Measurements from ENCODE around the gene SHC1. TPM values are rescaled to one million over a fixed set of nuclear protein-coding genes. Genes with fewer than 3 reads are reported as not detected.

The SHC1 gene
- polyA plus RNA-seq, 3 donors, result 26.7 to 70.6 (median 31.5) TPM

DNA sequence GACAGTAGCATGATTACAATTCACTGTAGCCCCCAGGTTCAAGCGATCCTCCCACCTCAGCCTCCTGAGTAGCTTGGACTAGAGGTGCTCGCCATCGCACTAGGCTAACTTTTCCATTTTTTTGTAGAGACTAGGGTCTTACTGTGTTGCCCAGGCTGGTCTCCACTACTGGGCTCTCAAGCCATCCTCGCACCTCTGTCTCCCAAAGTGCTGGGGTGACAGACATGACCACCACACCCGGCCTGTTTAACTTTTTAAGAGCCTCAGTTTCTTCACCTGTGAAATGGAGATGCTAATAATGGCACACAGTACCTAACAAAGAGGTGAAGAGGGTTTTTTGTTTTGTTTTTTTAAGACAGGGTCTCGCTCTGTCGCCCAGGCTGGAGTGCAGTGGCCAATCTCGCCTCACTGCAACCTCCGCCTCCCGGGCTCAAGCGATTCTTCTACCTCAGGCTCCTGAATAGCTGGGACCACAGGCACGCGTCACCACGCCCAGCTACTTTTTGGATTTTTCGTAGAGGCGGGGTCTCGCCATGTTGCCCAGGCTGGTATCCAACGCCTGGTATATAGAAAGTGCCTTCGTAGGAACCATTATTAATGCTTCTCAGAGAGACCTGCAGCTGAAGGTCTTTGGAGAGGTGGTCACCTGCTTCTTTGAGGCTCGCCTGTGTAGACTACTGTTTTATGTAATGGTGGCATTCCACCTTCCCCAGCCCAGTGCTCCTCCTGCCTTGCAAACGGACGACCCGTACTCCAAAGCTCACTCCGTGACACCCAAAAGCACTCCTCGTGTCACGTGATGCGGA lies 34.6 kb downstream of the SHC1 start:
- Mint-ChIP-seq H3K27ac (peak overlapping the region; percentile 99 to 100 (median 99)), H3K9me3 (peaks cover 0 to 2% (median 0%) of the 10 kb centered on the region in 7 donors), H3K27me3 (ENCODE audit: low read depth in 3 of 3) (peaks cover 0 to 4% (median 0%) of the 10 kb centered on the region in 3 donors), H3K36me3 (peaks cover 9 to 16% of the 10 kb centered on the region in 2 donors), H3K4me3 (peak overlapping the region; percentile 98 to 99), H3K4me1 (peaks cover 49% of the 10 kb centered on the region)
- peak overlapping the region; percentile 90 for H2AFZ ChIP-seq (ENCODE audit: insufficient read depth, low read depth, low read length, poor library complexity, severe bottlenecking)
- intact Hi-C loops (cut with micrococcal nuclease), result loop anchor here in 1 of 2 donors (10.0 kb wide), 1 partner anchor 381 kb away; the partner anchor contains the start of gene UBE2Q1
- H3K27me3 ChIP-seq (ENCODE audit: control insufficient read depth in 2 of 2, insufficient read depth in 2 of 2, low read length in 2 of 2), result no peaks in the 10 kb centered on the region
- WGBS (ENCODE audit: insufficient coverage), result 45% methylated on average over 23 of the region's 27 CpGs
- no peaks in the 10 kb centered on the region for H3K9me3 ChIP-seq (replicated peaks in 1 of 2; ENCODE audit: control insufficient read depth in 1 of 2, insufficient read depth in 1 of 2, low read length in 2 of 2)
- no peak for DNase-seq
- peak overlapping the region; percentile 95 for H3K9ac ChIP-seq (ENCODE audit: insufficient read depth, low read length, poor library complexity, severe bottlenecking)
- peaks cover 24 to 35% of the 10 kb centered on the region in 2 donors for H3K4me1 ChIP-seq (ENCODE audit: control insufficient read depth in 1 of 2, insufficient read depth in 2 of 2, low read length in 2 of 2)
- H3K4me3 ChIP-seq (replicated peaks in 1 of 3; ENCODE audit: low read depth in 2 of 3, low read length in 3 of 3), result peak overlapping the region; percentile 53 to 78 (median 76)
- H3K27ac ChIP-seq (ENCODE audit: low read depth in 1 of 2, low read length in 2 of 2), result peak overlapping the region; percentile 97 to 100
- peaks cover 5 to 14% of the 10 kb centered on the region in 2 donors for H3K36me3 ChIP-seq (replicated peaks in 1 of 2; ENCODE audit: control insufficient read depth in 1 of 2, insufficient read depth in 2 of 2, low read length in 2 of 2)
- H4K20me1 ChIP-seq (ENCODE audit: insufficient read depth, low read length), result no peaks in the 10 kb centered on the region
- H3K79me2 ChIP-seq (ENCODE audit: insufficient read depth, low read length), result peaks cover 15% of the 10 kb centered on the region
- peak overlapping the region; percentile 90 for H3K4me2 ChIP-seq (replicated peaks; ENCODE audit: extremely low read depth, low read length, poor library complexity, severe bottlenecking)
- TF ChIP-seq, protein P1, sequence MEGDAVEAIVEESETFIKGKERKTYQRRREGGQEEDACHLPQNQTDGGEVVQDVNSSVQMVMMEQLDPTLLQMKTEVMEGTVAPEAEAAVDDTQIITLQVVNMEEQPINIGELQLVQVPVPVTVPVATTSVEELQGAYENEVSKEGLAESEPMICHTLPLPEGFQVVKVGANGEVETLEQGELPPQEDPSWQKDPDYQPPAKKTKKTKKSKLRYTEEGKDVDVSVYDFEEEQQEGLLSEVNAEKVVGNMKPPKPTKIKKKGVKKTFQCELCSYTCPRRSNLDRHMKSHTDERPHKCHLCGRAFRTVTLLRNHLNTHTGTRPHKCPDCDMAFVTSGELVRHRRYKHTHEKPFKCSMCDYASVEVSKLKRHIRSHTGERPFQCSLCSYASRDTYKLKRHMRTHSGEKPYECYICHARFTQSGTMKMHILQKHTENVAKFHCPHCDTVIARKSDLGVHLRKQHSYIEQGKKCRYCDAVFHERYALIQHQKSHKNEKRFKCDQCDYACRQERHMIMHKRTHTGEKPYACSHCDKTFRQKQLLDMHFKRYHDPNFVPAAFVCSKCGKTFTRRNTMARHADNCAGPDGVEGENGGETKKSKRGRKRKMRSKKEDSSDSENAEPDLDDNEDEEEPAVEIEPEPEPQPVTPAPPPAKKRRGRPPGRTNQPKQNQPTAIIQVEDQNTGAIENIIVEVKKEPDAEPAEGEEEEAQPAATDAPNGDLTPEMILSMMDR (IDR thresholded peaks at IDR 0.05), result no peak

DNA sequence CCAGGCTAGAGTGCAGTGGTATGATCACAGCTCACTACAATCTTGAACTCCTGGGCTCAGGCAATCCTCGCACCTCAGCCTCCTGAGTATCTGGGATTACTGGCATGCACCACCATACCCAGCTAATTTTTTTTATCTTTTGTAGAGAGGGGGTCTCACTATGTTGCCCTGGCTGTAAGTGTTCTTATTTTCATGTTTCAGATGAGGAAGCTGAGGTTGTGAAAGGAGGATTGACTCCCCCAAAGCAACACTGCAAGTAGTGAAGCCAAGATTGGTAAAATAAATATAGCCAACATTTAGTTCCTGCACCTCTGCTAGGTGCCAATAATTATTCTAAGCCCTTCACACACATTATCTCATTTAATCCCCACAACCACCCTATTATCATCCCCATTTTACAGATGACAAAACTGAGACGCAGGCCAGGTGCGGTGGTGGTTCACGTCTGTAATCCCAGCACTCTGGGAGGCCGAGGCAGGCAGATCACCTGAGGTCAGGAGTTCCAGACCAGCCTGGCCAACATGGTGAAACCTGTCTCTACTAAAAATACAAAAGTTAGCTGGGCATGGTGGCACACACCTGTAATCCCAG lies 36.1 kb downstream of the SHC1 start:
- Histone ChIP-seq H3K4me3 (replicated peaks in 1 of 3; ENCODE audit: low read depth in 2 of 3, low read length in 3 of 3) (no peak overlapping the region), H3K79me2 (ENCODE audit: insufficient read depth, low read length) (peaks cover 15% of the 10 kb centered on the region), H3K36me3 (replicated peaks in 1 of 2; ENCODE audit: control insufficient read depth in 1 of 2, insufficient read depth in 2 of 2, low read length in 2 of 2) (peaks cover 11 to 28% of the 10 kb centered on the region in 2 donors), H3K4me2 (replicated peaks; ENCODE audit: extremely low read depth, low read length, poor library complexity, severe bottlenecking) (no peak overlapping the region), H4K20me1 (ENCODE audit: insufficient read depth, low read length) (no peaks in the 10 kb centered on the region), H3K4me1 (ENCODE audit: control insufficient read depth in 1 of 2, insufficient read depth in 2 of 2, low read length in 2 of 2) (peaks cover 19 to 29% of the 10 kb centered on the region in 2 donors), H3K9me3 (replicated peaks in 1 of 2; ENCODE audit: control insufficient read depth in 1 of 2, insufficient read depth in 1 of 2, low read length in 2 of 2) (no peaks in the 10 kb centered on the region), H2AFZ (ENCODE audit: insufficient read depth, low read depth, low read length, poor library complexity, severe bottlenecking) (no peak overlapping the region), H3K27ac (ENCODE audit: low read depth in 1 of 2, low read length in 2 of 2) (no peak overlapping the region), H3K9ac (ENCODE audit: insufficient read depth, low read length, poor library complexity, severe bottlenecking) (no peak overlapping the region), H3K27me3 (ENCODE audit: control insufficient read depth in 2 of 2, insufficient read depth in 2 of 2, low read length in 2 of 2) (no peaks in the 10 kb centered on the region)
- H3K36me3 Mint-ChIP-seq, result peaks cover 14 to 28% of the 10 kb centered on the region in 2 donors
- TF ChIP-seq, protein P1 (IDR thresholded peaks at IDR 0.05), result no peak
- intact Hi-C loops (cut with micrococcal nuclease), result loop anchor here in 1 of 2 donors (10.0 kb wide), 1 partner anchor 380 kb away; the partner anchor contains the start of gene UBE2Q1
- H3K27me3 Mint-ChIP-seq (ENCODE audit: low read depth in 3 of 3), result peaks cover 0 to 5% (median 1%) of the 10 kb centered on the region in 3 donors
- H3K4me3 Mint-ChIP-seq, result no peak overlapping the region
- no peak for DNase-seq
- H3K9me3 Mint-ChIP-seq, result peaks cover 0 to 2% (median 0%) of the 10 kb centered on the region in 7 donors
- 100% methylated on average over 4 of the region's 5 CpGs for WGBS (ENCODE audit: insufficient coverage)
- peak overlapping the region in 2 of 7 donors; percentile 46 to 51 for H3K27ac Mint-ChIP-seq
- H3K4me1 Mint-ChIP-seq, result peaks cover 39% of the 10 kb centered on the region

Data from CD14-positive monocyte (primary cell).